H1 (cell line): ENCODE results near the gene CASKIN2. TPM values are rescaled to one million over a fixed set of nuclear protein-coding genes. Genes with fewer than 3 reads are reported as not detected.

Experiments
- CTCF ChIA-PET: fragments of 300-600 bp; sonication (Branson Sonifier 250); formaldehyde crosslinking; loops from one replicate; lab custom pipeline; 2021; ENCODE audit not compliant: partially characterized antibody; lab: Charles Lee
- POLR2A ChIA-PET: fragments of 300-600 bp; sonication (Branson Sonifier 250); formaldehyde crosslinking; loops from one replicate; lab custom pipeline; 2021; ENCODE audit warnings: inconsistent platforms; ENCODE audit not compliant: partially characterized antibody; lab: Charles Lee
- DNase-seq, 2 experiments: peaks; one replicate each; pipeline versions ENCODE4 v3.0.0 to v3.0.0-alpha.2; 2010 to 2022; ENCODE audit warnings: low spot score in 2 of 2, low read depth in 1 of 2, mixed read lengths in 1 of 2
- FAIRE-seq: peaks from 2 replicates; lab custom pipeline; 2011; peaks lifted over from hg19 to GRCh38; lab: Jason Lieb, UNC
- H2AFZ ChIP-seq: 2 replicates; pipeline ENCODE4 v1.8.1; 2012; ENCODE audit warnings: low read length, inconsistent platforms
- H2AK5ac ChIP-seq: 2 replicates; pipeline ENCODE4 v1.6.1; 2013; ENCODE audit warnings: low read depth, low read length
- H2BK120ac ChIP-seq: replicated peaks from 2 replicates; pipeline ENCODE3; 2013; ENCODE audit warnings: low read depth, low read length, inconsistent platforms
- H2BK12ac ChIP-seq: 2 replicates; pipeline ENCODE4 v1.6.1; 2013; ENCODE audit warnings: low read depth, low read length
- H2BK15ac ChIP-seq: 2 replicates; pipeline ENCODE4 v1.6.1; 2013; ENCODE audit warnings: low read length
- H2BK20ac ChIP-seq: 2 replicates; pipeline ENCODE4 v1.6.1; 2013; ENCODE audit warnings: low read length
- H2BK5ac ChIP-seq: 2 replicates; pipeline ENCODE4 v1.6.1; 2013; ENCODE audit warnings: low read depth, low read length
- H3K14ac ChIP-seq: 2 replicates; pipeline ENCODE4 v1.6.1; 2013; ENCODE audit warnings: inconsistent platforms; ENCODE audit not compliant: insufficient read length
- H3K18ac ChIP-seq: 2 replicates; pipeline ENCODE4 v1.6.1; 2013; ENCODE audit warnings: low read length; ENCODE audit errors: extremely low read depth
- H3K23ac ChIP-seq: 2 replicates; pipeline ENCODE4 v1.6.1; 2013; ENCODE audit warnings: inconsistent platforms; ENCODE audit not compliant: insufficient read length
- H3K23me2 ChIP-seq: 2 replicates; pipeline ENCODE4 v1.6.1; 2013; ENCODE audit warnings: low read depth, low read length
- H3K27ac ChIP-seq: 2 replicates; pipeline ENCODE4 v1.6.1; 2011; ENCODE audit warnings: low read depth, low read length, inconsistent platforms
- H3K27me3 ChIP-seq, 4 experiments: replicated peaks in 1 of 4; 1 replicate in 1 of 4; 2 replicates in 3 of 4; pipeline versions ENCODE4 v1.6.1 to v1.8.1; 2011 to 2013; ENCODE audit warnings: low read length in 3 of 4, mild to moderate bottlenecking in 3 of 4, inconsistent platforms in 2 of 4, mixed read lengths in 2 of 4, moderate library complexity in 1 of 4; ENCODE audit not compliant: control insufficient read depth in 3 of 4, insufficient read depth in 3 of 4; ENCODE audit errors: extremely low read depth in 1 of 4
- H3K36me3 ChIP-seq, 4 experiments: 2 replicates each; pipeline versions ENCODE4 v1.6.1 to v1.8.1; 2011 to 2013; ENCODE audit warnings: mild to moderate bottlenecking in 4 of 4, low read length in 3 of 4, moderate library complexity in 2 of 4, control low read depth in 1 of 4, inconsistent platforms in 1 of 4; ENCODE audit not compliant: insufficient read depth in 4 of 4, control insufficient read depth in 2 of 4
- H3K4ac ChIP-seq: replicated peaks from 2 replicates; pipeline ENCODE3; 2013; ENCODE audit warnings: low read length, low read depth, mixed read lengths, inconsistent platforms; ENCODE audit not compliant: insufficient read length
- H3K4me1 ChIP-seq, 4 experiments: replicated peaks in 1 of 4; 1 replicate in 1 of 4; 2 replicates in 3 of 4; pipeline versions ENCODE4 v1.6.1 to v1.8.1; 2011 to 2013; ENCODE audit warnings: low read length in 3 of 4, inconsistent platforms in 2 of 4, mixed read lengths in 1 of 4; ENCODE audit not compliant: insufficient read depth in 4 of 4, control insufficient read depth in 3 of 4
- H3K4me2 ChIP-seq, 2 experiments: 2 replicates each; pipeline versions ENCODE4 v1.6.1 to v1.8.1; 2011 to 2013; ENCODE audit warnings: low read depth in 2 of 2, low read length in 2 of 2, control low read depth in 1 of 2, inconsistent platforms in 1 of 2, mild to moderate bottlenecking in 1 of 2; ENCODE audit not compliant: insufficient read depth in 1 of 2
- H3K4me3 ChIP-seq, 4 experiments: fragments of 200-600, 300-600 bp in 1 of 4; sonication (generic), shearing (Covaris generic), sonication (Bioruptor Twin) in 1 of 4; 2 replicates each; pipeline versions ENCODE4 v1.5.1 to v1.8.1; 2011 to 2016; ENCODE audit warnings: low read length in 4 of 4, low read depth in 3 of 4, control low read depth in 2 of 4, inconsistent platforms in 2 of 4, mild to moderate bottlenecking in 2 of 4, mixed read lengths in 1 of 4, moderate library complexity in 1 of 4; ENCODE audit not compliant: insufficient read depth in 2 of 4; ENCODE audit errors: extremely low read depth in 1 of 4
- H3K56ac ChIP-seq: replicated peaks from 2 replicates; pipeline ENCODE3; 2013; ENCODE audit warnings: low read depth, mild to moderate bottlenecking, mixed read lengths, low read length, inconsistent platforms; ENCODE audit not compliant: insufficient read length
- H3K79me1 ChIP-seq: 2 replicates; pipeline ENCODE4 v1.6.1; 2013; ENCODE audit warnings: low read depth, low read length, control low read depth
- H3K79me2 ChIP-seq, 2 experiments: 2 replicates each; pipeline versions ENCODE4 v1.6.1 to v1.8.1; 2012 to 2013; ENCODE audit warnings: low read length in 2 of 2, mild to moderate bottlenecking in 2 of 2, inconsistent platforms in 1 of 2; ENCODE audit not compliant: insufficient read depth in 2 of 2, control insufficient read depth in 1 of 2
- H3K9ac ChIP-seq, 4 experiments: replicated peaks in 1 of 4; 1 replicate in 1 of 4; 2 replicates in 3 of 4; pipeline versions ENCODE4 v1.6.1 to v1.8.1; 2011 to 2013; ENCODE audit warnings: low read depth in 3 of 4, low read length in 3 of 4, control low read depth in 2 of 4, mild to moderate bottlenecking in 2 of 4, moderate library complexity in 2 of 4, inconsistent platforms in 1 of 4; ENCODE audit errors: extremely low read depth in 1 of 4
- H3K9me3 ChIP-seq, 2 experiments: 2 replicates each; pipeline versions ENCODE4 v1.6.1 to v1.8.1; 2012 to 2013; ENCODE audit warnings: mild to moderate bottlenecking in 2 of 2, moderate library complexity in 2 of 2, control low read depth in 1 of 2, inconsistent platforms in 1 of 2, low read depth in 1 of 2, low read length in 1 of 2, mixed read lengths in 1 of 2; ENCODE audit not compliant: insufficient read depth in 2 of 2
- H4K20me1 ChIP-seq, 2 experiments: replicated peaks in 1 of 2; 2 replicates each; pipeline versions ENCODE3 to v1.8.1; 2011 to 2013; ENCODE audit warnings: inconsistent platforms in 2 of 2, low read length in 2 of 2, mild to moderate bottlenecking in 1 of 2; ENCODE audit not compliant: insufficient read depth in 2 of 2, control insufficient read depth in 1 of 2
- H4K5ac ChIP-seq: 2 replicates; pipeline ENCODE4 v1.6.1; 2013; ENCODE audit warnings: low read length, low read depth, mixed read lengths, inconsistent platforms; ENCODE audit not compliant: insufficient read length
- H4K8ac ChIP-seq: 2 replicates; pipeline ENCODE4 v1.8.0; 2013; ENCODE audit warnings: mild to moderate bottlenecking, moderate library complexity, low read length, inconsistent platforms; ENCODE audit not compliant: insufficient read depth; ENCODE audit errors: extremely low read depth
- H4K91ac ChIP-seq: replicated peaks from 2 replicates; pipeline ENCODE3; 2013; ENCODE audit warnings: low read length, mixed read lengths, inconsistent platforms; ENCODE audit not compliant: insufficient read length
- CEBPB ChIP-seq: IDR thresholded peaks from 2 replicates; pipeline ENCODE4 v1.6.1; 2012; ENCODE audit warnings: low read depth, low read length
- KDM1A ChIP-seq: fragments of 200-600, 300-600 bp; sonication (generic); IDR thresholded peaks from 2 replicates; pipeline ENCODE4 v1.7.1; 2016; ENCODE audit warnings: mild to moderate bottlenecking, low read length, borderline replicate concordance
- KDM5A ChIP-seq: fragments of 200-600 bp; IDR thresholded peaks from 2 replicates; pipeline ENCODE4 v1.7.1; 2012; ENCODE audit warnings: mild to moderate bottlenecking, low read length, inconsistent platforms, mixed read lengths
- MAX ChIP-seq: IDR thresholded peaks from 2 replicates; pipeline ENCODE4 v1.6.1; 2012; ENCODE audit warnings: inconsistent platforms
- NRF1 ChIP-seq: IDR thresholded peaks from 2 replicates; pipeline ENCODE4 v1.6.1; 2011; ENCODE audit warnings: mild to moderate bottlenecking, low read depth, low read length, improper control_type of control experiment
- SIRT6 ChIP-seq: IDR thresholded peaks from one replicate; pipeline ENCODE4 v1.7.1; 2012; ENCODE audit warnings: low read length, inconsistent platforms
- SIX5 ChIP-seq: IDR thresholded peaks from 2 replicates; pipeline ENCODE4 v1.6.1; 2011; ENCODE audit warnings: mild to moderate bottlenecking, low read depth, low read length
- SP4 ChIP-seq: IDR thresholded peaks from 2 replicates; pipeline ENCODE4 v1.6.1; 2012; ENCODE audit warnings: low read length, inconsistent platforms
- YY1 ChIP-seq: IDR thresholded peaks from 2 replicates; pipeline ENCODE4 v1.6.1; 2011; ENCODE audit warnings: low read depth, mild to moderate bottlenecking, low read length
- WGBS, 2 experiments: shearing (Covaris generic) in 1 of 2; methylation state at CpG; one replicate each; pipeline versions ENCODE4 v1.1.6 to v1.1.7; 2013 to 2015; ENCODE audit warnings: low lambda C conversion rate in 2 of 2, mixed read lengths in 2 of 2, inconsistent platforms in 1 of 2, low coverage in 1 of 2, missing lambda C conversion rate in 1 of 2; ENCODE audit not compliant: insufficient replicate concordance in 2 of 2, insufficient coverage in 1 of 2, insufficient read length in 1 of 2; ENCODE audit errors: extremely low coverage in 1 of 2, missing lambda C conversion rate in 1 of 2; 5-methylcytosine and 5-hydroxymethylcytosine counted together
- polyA plus RNA-seq, 7 experiments: library from polyadenylated mRNA; depleted of rRNA in 3 of 7; stranded (reverse) in 5 of 7; unstranded in 2 of 7; fragments of >200 nt in 5 of 7; fragments of 200-250 nt in 2 of 7; gene quantifications; 1 replicate in 5 of 7; 2 replicates in 1 of 7; 4 replicates in 1 of 7; pipeline versions ENCODE4 v1.2.1 to v1.2.3, GENCODE V29; 2011 to 2013; ENCODE audit warnings: missing spikeins in 2 of 7, mixed read lengths in 2 of 7
- total RNA-seq: library from RNA; stranded (reverse); fragmentation: NEBNext Ultra II Directional; extraction: Animal tissue kit (Norgen Biotek cat#: 25700); gene quantifications from 2 replicates; pipeline ENCODE4 v1.2.1, GENCODE V29; 2021

The CASKIN2 gene
- total and polyA plus RNA-seq, 2 of the 8 experiments (the other 6 are each of a cell fraction or from before 2014, with no cell fraction given), result 6.7 to 32.3 TPM

DNA sequence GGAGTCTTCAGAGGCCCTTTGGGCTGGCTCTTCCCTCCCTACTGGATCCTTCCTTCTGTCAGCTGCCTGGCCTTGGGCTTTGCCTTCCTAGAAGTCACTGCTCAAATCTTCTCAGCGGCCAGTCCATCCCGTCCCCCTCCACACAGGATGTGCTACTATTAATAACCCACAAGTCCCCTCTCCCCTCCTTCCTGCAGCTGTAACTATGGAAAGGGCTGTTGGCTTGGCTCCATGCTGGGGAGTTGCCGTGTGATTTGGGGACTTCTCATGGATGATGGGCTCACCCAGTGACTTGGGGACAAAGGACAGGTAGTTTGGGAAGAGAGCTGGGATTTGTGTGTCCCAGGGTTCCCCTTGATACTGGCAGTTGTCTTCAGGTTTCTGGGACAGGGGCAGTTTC is 39.5 kb downstream of the CASKIN2 start:
- H3K27me3 ChIP-seq, result no peaks in the 10 kb centered on the region

More for the DNA sequence above, 39.5 kb downstream of the CASKIN2 start:
- POLR2A ChIA-PET, result interaction anchor here (0.9 kb wide), 1 partner anchor 34 kb away, joined by 3 read pairs; no protein-coding TSS in a partner anchor
- Histone ChIP-seq H4K91ac (no peak overlapping the region), H3K56ac (no peak overlapping the region), H4K20me1 (no peaks in the 10 kb centered on the region), H3K23me2 (no peaks in the 10 kb centered on the region), H2AK5ac (no peak overlapping the region), H4K5ac (no peak overlapping the region), H3K27ac (no peak overlapping the region), H3K9ac (no peak overlapping the region), H3K18ac (no peak overlapping the region), H3K4me3 (no peak overlapping the region), H2BK12ac (no peak overlapping the region), H2BK15ac (no peak overlapping the region), H2AFZ (no peak overlapping the region), H3K4ac (no peak overlapping the region), H3K79me1 (no peaks in the 10 kb centered on the region; the same call in 1 of the 2 replicates), H2BK120ac (no peak overlapping the region), H3K36me3 (peaks cover 0 to 10% (median 6%) of the 10 kb centered on the region in 4 experiments; a peak in 5 of 8 replicates), H3K23ac (no peak overlapping the region), H3K79me2 (no peaks in the 10 kb centered on the region), H2BK5ac (no peak overlapping the region), H3K14ac (no peak overlapping the region), H3K4me2 (no peak overlapping the region), H4K8ac (no peak overlapping the region), H2BK20ac (no peak overlapping the region), H3K9me3 (no peaks in the 10 kb centered on the region), H3K4me1 (peaks cover 0 to 7% (median 0%) of the 10 kb centered on the region in 4 experiments; a peak in 3 of 7 replicates)
- WGBS, 2 experiments, result 85% methylated on average over 3 of the region's 3 CpGs; no CpG with 5 or more reads in 1 of the 2 experiments
- DNase-seq (no peak), FAIRE-seq (no peak)
- TF ChIP-seq KDM5A (no peak), CEBPB (no peak), YY1 (no peak), KDM1A (no peak), SIX5 (no peak), MAX (no peak), SIRT6 (no peak), NRF1 (no peak), SP4 (no peak)
- CTCF ChIA-PET, result interaction anchor here (0.9 to 1.3 kb wide), 4 partner anchors 8 to 143 kb away, joined by 3 to 4 read pairs (median 3); no protein-coding TSS in a partner anchor
